Measurements from ENCODE around the gene HSPA14. TPM values are rescaled to one million over a fixed set of nuclear protein-coding genes. Genes with fewer than 3 reads are reported as not detected.

HSPA14 gene
- total RNA-seq, 1 experiment from 2014 or later, result 19.9 TPM

DNA sequence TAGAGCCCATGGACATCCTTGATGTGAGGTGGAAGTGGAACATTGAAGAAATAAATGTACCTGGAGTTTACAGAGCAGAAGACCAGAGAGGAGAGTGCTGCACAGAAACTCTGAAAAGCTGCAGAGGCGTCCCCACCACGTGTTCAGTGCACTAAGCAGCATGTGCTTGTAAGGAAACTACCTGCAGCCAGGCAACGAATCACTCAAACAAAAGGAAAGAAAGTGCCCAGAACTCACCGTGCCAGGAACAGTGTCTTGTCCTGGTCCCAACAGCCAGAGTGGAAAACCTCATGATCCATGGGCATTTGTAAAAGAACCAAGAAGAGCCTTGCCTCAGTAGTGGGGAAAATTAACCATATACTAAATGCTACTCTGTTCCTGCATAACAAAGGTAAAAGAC, 72.8 kb downstream of the HSPA14 start:
- H3K9me3 ChIP-seq (ENCODE audit: control insufficient read depth in 1 of 2, insufficient read depth in 1 of 2, low read depth in 1 of 2, low read length in 2 of 2), result no peaks in the 10 kb centered on the region
- H3K27ac ChIP-seq (ENCODE audit: low read depth, low read length), result no peak overlapping the region
- no peak overlapping the region for H3K4me3 ChIP-seq (replicated peaks in 1 of 2; ENCODE audit: low read depth in 1 of 2, low read length in 2 of 2)
- H3K4me1 ChIP-seq (ENCODE audit: control insufficient read depth in 1 of 2, insufficient read depth in 2 of 2, low read length in 2 of 2), result no peaks in the 10 kb centered on the region
- ChIA-PET RAD21 (ENCODE audit: low non-redundant PET in 1 of 2, low total read pairs in 2 of 2, uncharacterized antibody in 2 of 2, unreplicated experiment in 2 of 2) (no interaction called here), CTCF (no interaction called here), POLR2A (no interaction called here)
- H3K4me2 ChIP-seq (ENCODE audit: low read length), result no peak overlapping the region
- peaks cover 21% of the 10 kb centered on the region; the same call in 1 of the 2 replicates for H3K79me2 ChIP-seq (ENCODE audit: insufficient read depth, low read length)
- H3K9me2 ChIP-seq (ENCODE audit: insufficient read depth), result no peaks in the 10 kb centered on the region
- TF ChIP-seq EGR1 (IDR thresholded peaks at IDR 0.05; ENCODE audit: low read depth), result no peak
- no peak for TF ChIP-seq SRF (IDR thresholded peaks at IDR 0.05; ENCODE audit: low read depth)
- TF ChIP-seq, protein P1, sequence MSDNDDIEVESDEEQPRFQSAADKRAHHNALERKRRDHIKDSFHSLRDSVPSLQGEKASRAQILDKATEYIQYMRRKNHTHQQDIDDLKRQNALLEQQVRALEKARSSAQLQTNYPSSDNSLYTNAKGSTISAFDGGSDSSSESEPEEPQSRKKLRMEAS (IDR thresholded peaks at IDR 0.05), result no peak
- TF ChIP-seq CBX3 (IDR thresholded peaks at IDR 0.05; ENCODE audit: low read depth), result no peak
- no peak for TF ChIP-seq SP1 (IDR thresholded peaks at IDR 0.05; ENCODE audit: low read depth)
- no peak for TF ChIP-seq SIN3A (IDR thresholded peaks at IDR 0.05; ENCODE audit: low read depth)
- TF ChIP-seq, protein P2, sequence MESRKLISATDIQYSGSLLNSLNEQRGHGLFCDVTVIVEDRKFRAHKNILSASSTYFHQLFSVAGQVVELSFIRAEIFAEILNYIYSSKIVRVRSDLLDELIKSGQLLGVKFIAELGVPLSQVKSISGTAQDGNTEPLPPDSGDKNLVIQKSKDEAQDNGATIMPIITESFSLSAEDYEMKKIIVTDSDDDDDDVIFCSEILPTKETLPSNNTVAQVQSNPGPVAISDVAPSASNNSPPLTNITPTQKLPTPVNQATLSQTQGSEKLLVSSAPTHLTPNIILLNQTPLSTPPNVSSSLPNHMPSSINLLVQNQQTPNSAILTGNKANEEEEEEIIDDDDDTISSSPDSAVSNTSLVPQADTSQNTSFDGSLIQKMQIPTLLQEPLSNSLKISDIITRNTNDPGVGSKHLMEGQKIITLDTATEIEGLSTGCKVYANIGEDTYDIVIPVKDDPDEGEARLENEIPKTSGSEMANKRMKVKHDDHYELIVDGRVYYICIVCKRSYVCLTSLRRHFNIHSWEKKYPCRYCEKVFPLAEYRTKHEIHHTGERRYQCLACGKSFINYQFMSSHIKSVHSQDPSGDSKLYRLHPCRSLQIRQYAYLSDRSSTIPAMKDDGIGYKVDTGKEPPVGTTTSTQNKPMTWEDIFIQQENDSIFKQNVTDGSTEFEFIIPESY (IDR thresholded peaks at IDR 0.05; ENCODE audit: extremely low read depth, insufficient replicate concordance, low read length), result no peak
- TF ChIP-seq, protein P3, sequence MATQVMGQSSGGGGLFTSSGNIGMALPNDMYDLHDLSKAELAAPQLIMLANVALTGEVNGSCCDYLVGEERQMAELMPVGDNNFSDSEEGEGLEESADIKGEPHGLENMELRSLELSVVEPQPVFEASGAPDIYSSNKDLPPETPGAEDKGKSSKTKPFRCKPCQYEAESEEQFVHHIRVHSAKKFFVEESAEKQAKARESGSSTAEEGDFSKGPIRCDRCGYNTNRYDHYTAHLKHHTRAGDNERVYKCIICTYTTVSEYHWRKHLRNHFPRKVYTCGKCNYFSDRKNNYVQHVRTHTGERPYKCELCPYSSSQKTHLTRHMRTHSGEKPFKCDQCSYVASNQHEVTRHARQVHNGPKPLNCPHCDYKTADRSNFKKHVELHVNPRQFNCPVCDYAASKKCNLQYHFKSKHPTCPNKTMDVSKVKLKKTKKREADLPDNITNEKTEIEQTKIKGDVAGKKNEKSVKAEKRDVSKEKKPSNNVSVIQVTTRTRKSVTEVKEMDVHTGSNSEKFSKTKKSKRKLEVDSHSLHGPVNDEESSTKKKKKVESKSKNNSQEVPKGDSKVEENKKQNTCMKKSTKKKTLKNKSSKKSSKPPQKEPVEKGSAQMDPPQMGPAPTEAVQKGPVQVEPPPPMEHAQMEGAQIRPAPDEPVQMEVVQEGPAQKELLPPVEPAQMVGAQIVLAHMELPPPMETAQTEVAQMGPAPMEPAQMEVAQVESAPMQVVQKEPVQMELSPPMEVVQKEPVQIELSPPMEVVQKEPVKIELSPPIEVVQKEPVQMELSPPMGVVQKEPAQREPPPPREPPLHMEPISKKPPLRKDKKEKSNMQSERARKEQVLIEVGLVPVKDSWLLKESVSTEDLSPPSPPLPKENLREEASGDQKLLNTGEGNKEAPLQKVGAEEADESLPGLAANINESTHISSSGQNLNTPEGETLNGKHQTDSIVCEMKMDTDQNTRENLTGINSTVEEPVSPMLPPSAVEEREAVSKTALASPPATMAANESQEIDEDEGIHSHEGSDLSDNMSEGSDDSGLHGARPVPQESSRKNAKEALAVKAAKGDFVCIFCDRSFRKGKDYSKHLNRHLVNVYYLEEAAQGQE (IDR thresholded peaks at IDR 0.05; ENCODE audit: low read depth), result no peak
- no peak for TF ChIP-seq CEBPB (IDR thresholded peaks at IDR 0.05; ENCODE audit: low read depth)
- no peak for TF ChIP-seq JUND (IDR thresholded peaks at IDR 0.05)
- TF ChIP-seq ZFX (IDR thresholded peaks at IDR 0.05), result no peak
- no peak for TF ChIP-seq FOSL1 (IDR thresholded peaks at IDR 0.05; ENCODE audit: low read depth)
- no peak overlapping the region for H3K9ac ChIP-seq (ENCODE audit: low read length)
- H3K27me3 ChIP-seq (ENCODE audit: insufficient read depth, low read length), result no peaks in the 10 kb centered on the region
- H4K20me1 ChIP-seq (ENCODE audit: insufficient read depth), result no peaks in the 10 kb centered on the region
- no peak overlapping the region for H2AFZ ChIP-seq (ENCODE audit: low read depth, low read length, poor library complexity, severe bottlenecking)
- ATAC-seq, result no peak
- intact Hi-C loops (cut with micrococcal nuclease), result no loop called here
- BruUV-seq (replicated peaks), result no TSS peak
- DNase-seq (ENCODE audit: low read depth, low spot score), result no peak
- H3K36me3 ChIP-seq (ENCODE audit: control insufficient read depth in 1 of 2, insufficient read depth in 2 of 2, low read length in 2 of 2), result peaks cover 30 to 83% of the 10 kb centered on the region in 2 experiments

Measured in HCT116 (cell line).